ENCODE results near the gene SMOC2. TPM values are rescaled to one million over a fixed set of nuclear protein-coding genes. Genes with fewer than 3 reads are reported as not detected.
A peak's percentile ranks its signal among the peaks of the same experiment; 100 is the strongest.

SMOC2 gene
- total and polyA plus RNA-seq, 2 experiments from 2014 or later: 51.0 to 88.7 TPM

DNA sequence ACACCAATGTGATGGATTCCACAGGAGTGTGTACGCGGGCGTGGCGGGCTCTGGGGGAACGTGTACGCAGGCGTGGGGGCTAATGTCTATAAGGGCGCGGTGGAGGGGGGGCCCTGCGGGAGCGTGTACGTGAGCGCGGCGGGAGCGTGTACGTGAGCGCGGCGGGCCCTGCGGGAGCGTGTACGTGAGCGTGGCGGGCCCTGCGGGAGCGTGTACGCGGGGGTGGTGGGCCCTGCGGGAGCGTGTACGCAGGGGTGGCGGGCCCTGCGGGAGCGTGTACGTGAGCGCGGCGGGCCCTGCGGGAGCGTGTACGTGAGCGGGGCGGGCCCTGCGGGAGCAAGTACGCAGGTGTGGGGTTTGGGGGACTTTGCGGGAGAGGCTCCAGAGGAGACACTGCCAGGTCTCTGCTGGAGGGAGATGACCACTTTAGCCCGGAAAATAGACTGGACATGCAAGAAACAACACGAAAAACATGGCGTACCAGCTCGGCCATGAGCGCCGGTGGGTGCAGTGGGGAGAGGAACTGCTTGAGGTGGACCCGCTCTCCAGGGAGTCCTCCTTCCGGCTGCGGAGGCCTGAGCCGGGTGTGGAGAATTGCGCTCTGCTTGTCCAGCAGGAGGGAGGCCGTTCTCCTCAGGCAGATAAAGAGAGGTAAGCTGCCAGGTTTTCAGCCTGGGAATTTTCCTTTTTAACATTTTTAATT is 27.8 kb upstream of the SMOC2 start:
- no peaks in the 10 kb centered on the region for H3K9me3 ChIP-seq (ENCODE audit: low read depth)
- no peaks in the 10 kb centered on the region for H4K20me1 ChIP-seq (ENCODE audit: insufficient read depth, poor library complexity, severe bottlenecking)
- H3K27me3 ChIP-seq: peaks cover 5% of the 10 kb centered on the region
- no peaks in the 10 kb centered on the region for H3K79me2 ChIP-seq
- TF ChIP-seq EZH2phosphoT487 (IDR thresholded peaks at IDR 0.05; ENCODE audit: low read depth, severe bottlenecking, unreplicated experiment): no peak
- no peak for TF ChIP-seq EZH2 (IDR thresholded peaks at IDR 0.05; ENCODE audit: borderline replicate concordance)
- no peak for TF ChIP-seq CTCF (IDR thresholded peaks at IDR 0.05; ENCODE audit: poor library complexity)
- no peak overlapping the region for H3K4me3 ChIP-seq
- no peak overlapping the region for H3K4me2 ChIP-seq
- H3K4me1 ChIP-seq (ENCODE audit: insufficient read depth): peaks cover 15% of the 10 kb centered on the region
- no peaks in the 10 kb centered on the region for H3K36me3 ChIP-seq (replicated peaks; ENCODE audit: insufficient read depth, low read depth)
- 98% methylated on average over 24 of the region's 59 CpGs for WGBS (ENCODE audit: low lambda C conversion rate, missing lambda C conversion rate)
- no peak overlapping the region for H3K27ac ChIP-seq
- no peak overlapping the region for H2AFZ ChIP-seq
- DNase-seq (ENCODE audit: low spot score): no peak
- no peaks in the 10 kb centered on the region for H3K9me2 ChIP-seq (replicated peaks; ENCODE audit: insufficient read depth)

- no peaks in the 10 kb centered on the region for H4K20me1 ChIP-seq (ENCODE audit: insufficient read depth, poor library complexity, severe bottlenecking)
- WGBS (ENCODE audit: low lambda C conversion rate, missing lambda C conversion rate): 98% methylated on average over 17 of the region's 17 CpGs
- H3K4me1 ChIP-seq (ENCODE audit: insufficient read depth): peaks cover 15% of the 10 kb centered on the region
- H3K27me3 ChIP-seq: peaks cover 5% of the 10 kb centered on the region
- H3K4me2 ChIP-seq: no peak overlapping the region
- DNase-seq (ENCODE audit: low spot score): no peak
- H3K4me3 ChIP-seq: no peak overlapping the region
- H2AFZ ChIP-seq: no peak overlapping the region
- TF ChIP-seq EZH2phosphoT487 (IDR thresholded peaks at IDR 0.05; ENCODE audit: low read depth, severe bottlenecking, unreplicated experiment) (no peak), CTCF (IDR thresholded peaks at IDR 0.05; ENCODE audit: poor library complexity) (no peak), EZH2 (IDR thresholded peaks at IDR 0.05; ENCODE audit: borderline replicate concordance) (no peak)
- H3K27ac ChIP-seq: peak overlapping the region; percentile 44
- no peaks in the 10 kb centered on the region for H3K9me3 ChIP-seq (ENCODE audit: low read depth)
- H3K36me3 ChIP-seq (replicated peaks; ENCODE audit: insufficient read depth, low read depth): no peaks in the 10 kb centered on the region
- H3K9me2 ChIP-seq (replicated peaks; ENCODE audit: insufficient read depth): no peaks in the 10 kb centered on the region
- no peaks in the 10 kb centered on the region for H3K79me2 ChIP-seq
Observed at GRCh38 chr6:168413856-168414255, 27.1 kb upstream of the SMOC2 start.

GRCh38 chr6:168414336-168415097 is 26.5 kb upstream of the SMOC2 start:
- 49% methylated on average over 14 of the region's 14 CpGs for WGBS (ENCODE audit: low lambda C conversion rate, missing lambda C conversion rate)
- Histone ChIP-seq H3K27me3 (peaks cover 5% of the 10 kb centered on the region), H4K20me1 (ENCODE audit: insufficient read depth, poor library complexity, severe bottlenecking) (no peaks in the 10 kb centered on the region), H3K4me1 (ENCODE audit: insufficient read depth) (peaks cover 15% of the 10 kb centered on the region), H2AFZ (no peak overlapping the region), H3K4me3 (no peak overlapping the region), H3K79me2 (no peaks in the 10 kb centered on the region), H3K4me2 (peak overlapping the region; percentile 61), H3K27ac (peak overlapping the region; percentile 44), H3K9me2 (replicated peaks; ENCODE audit: insufficient read depth) (no peaks in the 10 kb centered on the region), H3K36me3 (replicated peaks; ENCODE audit: insufficient read depth, low read depth) (no peaks in the 10 kb centered on the region), H3K9me3 (ENCODE audit: low read depth) (no peaks in the 10 kb centered on the region)
- DNase-seq (ENCODE audit: low spot score): no peak
- TF ChIP-seq EZH2 (IDR thresholded peaks at IDR 0.05; ENCODE audit: borderline replicate concordance) (no peak), EZH2phosphoT487 (IDR thresholded peaks at IDR 0.05; ENCODE audit: low read depth, severe bottlenecking, unreplicated experiment) (no peak), CTCF (IDR thresholded peaks at IDR 0.05; ENCODE audit: poor library complexity) (no peak)
